Naive thymus-derived CD8-positive, alpha-beta T cell (primary cell): Measurements from ENCODE around the gene AGR3. TPM values are rescaled to one million over a fixed set of nuclear protein-coding genes. Genes with fewer than 3 reads are reported as not detected.
A peak's percentile ranks its signal among the peaks of the same experiment; 100 is the strongest.

ENCODE experiments used
- ATAC-seq, 2 donors: fragments of 150-1000 bp; cut with Tn5 transposase in 1 of 2; sonication (Bioruptor Pico), chemical (Tn5 transposase) in 1 of 2; 1 replicate in 1 of 2; 2 replicates in 1 of 2; pipeline ENCODE4 v1.10.0; 2021; ENCODE audit warnings: mild to moderate bottlenecking in 2 of 2, moderate library complexity in 2 of 2
- POLR2A ChIA-PET: fragments of 350-600 bp; sonication (Branson Sonifier 250); formaldehyde crosslinking; loops from one replicate; lab custom pipeline; 2021; ENCODE audit warnings: antibody characterized with exemption; lab: Charles Lee
- DNase-seq, 10 donors: peaks; one replicate each; pipeline versions ENCODE4 v3.0.0 to v3.0.0-alpha.2; 2020 to 2022
- H3K27ac Mint-ChIP-seq, 10 donors: one replicate each; pipeline ENCODE4 v1.8.0; 2020 to 2022; ENCODE audit warnings: mild to moderate bottlenecking in 10 of 10, mixed read lengths in 10 of 10, moderate library complexity in 4 of 10, inconsistent platforms in 1 of 10
- H3K27me3 Mint-ChIP-seq, 5 donors: one replicate each; pipeline ENCODE4 v1.8.0; 2021 to 2022; ENCODE audit warnings: mixed read lengths in 5 of 5
- H3K36me3 Mint-ChIP-seq, 3 donors: one replicate each; pipeline ENCODE4 v1.8.0; 2020 to 2022; ENCODE audit warnings: mixed read lengths in 3 of 3, mild to moderate bottlenecking in 2 of 3, inconsistent platforms in 1 of 3
- H3K4me1 Mint-ChIP-seq, 4 donors: one replicate each; pipeline ENCODE4 v1.8.0; 2021 to 2022; ENCODE audit warnings: mixed read lengths in 4 of 4
- H3K4me3 Mint-ChIP-seq, 10 donors: one replicate each; pipeline ENCODE4 v1.8.0; 2020 to 2022; ENCODE audit warnings: mild to moderate bottlenecking in 10 of 10, mixed read lengths in 10 of 10, moderate library complexity in 6 of 10, inconsistent platforms in 1 of 10
- H3K9me3 Mint-ChIP-seq, 9 donors: one replicate each; pipeline ENCODE4 v1.8.0; 2020 to 2022; ENCODE audit warnings: mixed read lengths in 9 of 9, mild to moderate bottlenecking in 3 of 9, inconsistent platforms in 1 of 9, moderate library complexity in 1 of 9
- polyA plus RNA-seq, 3 donors: library from polyadenylated mRNA; unstranded; fragments of 300-500 nt; fragmentation: Illumina TruSeq; gene quantifications; one replicate each; pipeline ENCODE4 v1.2.3, GENCODE V29; 2021
- total RNA-seq, 8 experiments: library from RNA in 2 of 8; stranded (reverse) in 2 of 8; gene quantifications; one replicate each; pipeline ENCODE4 v1.2.3 and lab custom pipeline; 2021 to 2026

The AGR3 gene
- total and polyA plus RNA-seq, 5 experiments from 2014 or later, result not detected

GRCh38 chr7:16915405-16915804 is 33.6 kb upstream of the AGR3 start:
- H3K36me3 Mint-ChIP-seq, result no peaks in the 10 kb centered on the region
- POLR2A ChIA-PET, result no interaction called here
- no peak overlapping the region for H3K4me3 Mint-ChIP-seq
- DNase-seq (no peak), ATAC-seq (no peak)
- no peaks in the 10 kb centered on the region for H3K4me1 Mint-ChIP-seq
- H3K27ac Mint-ChIP-seq, result no peak overlapping the region
- peaks cover 0 to 8% (median 2%) of the 10 kb centered on the region in 9 donors for H3K9me3 Mint-ChIP-seq
- H3K27me3 Mint-ChIP-seq, result peaks cover 0 to 8% (median 6%) of the 10 kb centered on the region in 5 donors

DNA sequence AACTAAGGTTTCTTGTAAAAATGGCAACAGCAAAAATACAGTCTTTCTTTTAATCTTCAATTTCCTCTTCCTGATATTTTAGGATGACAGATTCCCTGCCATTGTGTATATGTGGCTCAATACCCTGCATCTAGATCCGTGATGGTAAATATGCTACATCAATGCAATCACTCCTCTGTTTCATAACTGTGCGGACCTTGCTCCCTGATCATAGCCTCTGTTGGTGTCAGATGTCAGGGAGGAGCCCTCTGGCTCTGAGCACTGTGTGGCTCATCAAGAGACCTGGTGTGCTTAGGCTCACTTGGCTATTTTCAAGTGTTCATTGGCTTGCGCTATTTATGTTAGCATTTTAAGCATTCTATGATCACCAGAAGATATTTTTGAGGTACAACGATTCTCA is 33.0 kb upstream of the AGR3 start:
- Mint-ChIP-seq H3K36me3 (no peaks in the 10 kb centered on the region), H3K4me1 (no peaks in the 10 kb centered on the region), H3K27me3 (peaks cover 0 to 8% (median 6%) of the 10 kb centered on the region in 5 donors), H3K9me3 (peaks cover 0 to 8% (median 2%) of the 10 kb centered on the region in 9 donors), H3K27ac (no peak overlapping the region), H3K4me3 (no peak overlapping the region)
- ATAC-seq (no peak), DNase-seq (no peak)
- POLR2A ChIA-PET, result no interaction called here

DNA sequence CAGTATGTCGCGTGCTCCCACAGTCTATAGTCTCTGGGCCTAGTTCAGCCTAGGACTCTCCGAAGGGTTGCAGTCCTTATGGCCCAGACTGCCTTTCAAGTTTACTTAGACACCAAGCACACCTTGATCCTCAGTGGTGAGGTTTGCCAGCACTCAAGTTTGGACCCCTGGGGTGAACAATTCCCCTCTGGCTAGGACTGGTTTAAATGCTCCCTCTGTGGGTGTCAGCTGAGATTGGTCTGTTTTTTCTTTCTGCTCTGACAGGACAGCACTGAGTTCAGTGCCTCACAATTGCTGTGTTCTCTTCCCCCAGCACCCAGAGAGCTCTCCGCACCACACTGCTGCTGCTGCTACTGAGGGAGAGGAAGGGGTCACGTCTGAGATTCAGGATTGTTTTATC is 31.9 kb upstream of the AGR3 start:
- H3K27me3 Mint-ChIP-seq, result peaks cover 0 to 8% (median 7%) of the 10 kb centered on the region in 5 donors
- ATAC-seq (no peak), DNase-seq (no peak)
- no peaks in the 10 kb centered on the region for H3K36me3 Mint-ChIP-seq
- H3K4me1 Mint-ChIP-seq, result no peaks in the 10 kb centered on the region
- H3K27ac Mint-ChIP-seq, result no peak overlapping the region
- H3K9me3 Mint-ChIP-seq, result peaks cover 0 to 8% (median 2%) of the 10 kb centered on the region in 9 donors
- POLR2A ChIA-PET, result no interaction called here
- H3K4me3 Mint-ChIP-seq, result no peak overlapping the region

GRCh38 chr7:16912540-16912939 is 30.8 kb upstream of the AGR3 start:
- ATAC-seq (no peak), DNase-seq (no peak)
- no peak overlapping the region for H3K27ac Mint-ChIP-seq
- POLR2A ChIA-PET, result no interaction called here
- peaks cover 0 to 8% (median 2%) of the 10 kb centered on the region in 9 donors for H3K9me3 Mint-ChIP-seq
- peaks cover 0 to 10% (median 7%) of the 10 kb centered on the region in 5 donors for H3K27me3 Mint-ChIP-seq
- H3K4me1 Mint-ChIP-seq, result no peaks in the 10 kb centered on the region
- H3K4me3 Mint-ChIP-seq, result no peak overlapping the region
- H3K36me3 Mint-ChIP-seq, result no peaks in the 10 kb centered on the region

GRCh38 chr7:16908561-16908960 is 26.8 kb upstream of the AGR3 start:
- H3K27ac Mint-ChIP-seq, result no peak overlapping the region
- H3K36me3 Mint-ChIP-seq, result no peaks in the 10 kb centered on the region
- H3K9me3 Mint-ChIP-seq, result peaks cover 0 to 8% (median 2%) of the 10 kb centered on the region in 9 donors
- POLR2A ChIA-PET, result no interaction called here
- DNase-seq, result no peak
- no peak overlapping the region for H3K4me3 Mint-ChIP-seq
- no peak for ATAC-seq
- H3K4me1 Mint-ChIP-seq, result no peaks in the 10 kb centered on the region
- peaks cover 0 to 11% (median 5%) of the 10 kb centered on the region in 5 donors for H3K27me3 Mint-ChIP-seq

DNA sequence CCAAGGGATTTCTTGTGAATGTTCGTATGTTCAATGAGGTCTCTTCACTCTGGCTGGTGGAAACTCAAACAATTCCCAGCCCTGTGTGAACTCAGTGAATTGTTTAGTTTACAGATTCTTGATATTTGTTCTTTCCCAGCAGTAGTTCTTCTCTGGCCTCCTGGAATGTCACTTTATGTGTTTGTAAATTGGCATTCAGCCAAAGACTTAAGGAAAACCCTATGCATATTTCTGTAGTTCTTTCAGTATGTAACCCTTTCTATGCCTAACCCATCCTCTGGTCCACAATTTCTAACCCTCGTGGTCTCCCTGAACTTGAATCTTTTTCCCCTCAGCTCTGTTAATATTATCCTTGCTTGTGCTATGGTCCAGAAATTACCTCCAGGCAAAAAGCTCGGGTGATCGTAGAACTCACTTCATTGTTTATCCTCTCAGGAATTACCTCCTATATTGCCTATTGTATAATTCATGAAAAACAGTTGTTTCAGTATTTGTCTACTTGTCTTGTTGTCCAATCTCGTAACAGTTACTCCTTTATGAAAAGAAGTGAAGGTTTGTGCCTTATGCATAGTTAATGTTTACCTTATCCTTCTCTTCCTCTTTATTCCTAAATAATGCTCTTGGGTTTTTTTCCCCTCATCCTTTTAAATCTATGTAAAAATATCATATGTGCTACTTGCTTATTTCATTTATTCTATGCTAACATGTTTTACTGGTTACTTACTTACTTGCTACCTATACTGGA is 23.7 kb upstream of the AGR3 start:
- H3K9me3 Mint-ChIP-seq, result peaks cover 0 to 15% (median 2%) of the 10 kb centered on the region in 9 donors
- H3K27ac Mint-ChIP-seq, result no peak overlapping the region
- no peaks in the 10 kb centered on the region for H3K4me1 Mint-ChIP-seq
- no peak for DNase-seq
- ATAC-seq, result no peak
- no peak overlapping the region for H3K4me3 Mint-ChIP-seq
- POLR2A ChIA-PET, result no interaction called here
- H3K36me3 Mint-ChIP-seq, result no peaks in the 10 kb centered on the region
- peaks cover 0 to 3% (median 0%) of the 10 kb centered on the region in 5 donors for H3K27me3 Mint-ChIP-seq

DNA sequence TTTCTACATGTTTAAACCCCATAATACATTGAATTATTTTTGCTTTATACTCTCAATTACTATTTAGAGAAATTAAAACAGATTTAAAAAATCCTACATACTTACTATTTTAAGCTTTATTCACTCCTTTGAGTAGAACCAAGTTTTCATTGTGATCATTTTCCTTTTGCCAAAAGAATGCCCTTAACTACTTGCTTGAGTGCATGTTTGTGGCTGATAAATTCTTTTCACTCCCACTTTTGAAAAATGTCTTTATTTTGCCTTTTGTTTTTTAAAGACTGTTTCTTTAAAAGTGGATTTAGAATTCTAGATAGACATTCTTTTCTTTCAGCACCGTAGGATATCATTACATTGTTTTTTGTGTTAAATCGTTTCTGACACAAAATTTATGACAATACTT is 22.3 kb upstream of the AGR3 start:
- Mint-ChIP-seq H3K9me3 (peaks cover 0 to 15% (median 2%) of the 10 kb centered on the region in 9 donors), H3K4me1 (no peaks in the 10 kb centered on the region), H3K36me3 (no peaks in the 10 kb centered on the region), H3K27me3 (peaks cover 0 to 3% (median 0%) of the 10 kb centered on the region in 5 donors), H3K27ac (no peak overlapping the region), H3K4me3 (no peak overlapping the region)
- DNase-seq, result no peak
- ATAC-seq, result no peak
- POLR2A ChIA-PET, result no interaction called here

DNA sequence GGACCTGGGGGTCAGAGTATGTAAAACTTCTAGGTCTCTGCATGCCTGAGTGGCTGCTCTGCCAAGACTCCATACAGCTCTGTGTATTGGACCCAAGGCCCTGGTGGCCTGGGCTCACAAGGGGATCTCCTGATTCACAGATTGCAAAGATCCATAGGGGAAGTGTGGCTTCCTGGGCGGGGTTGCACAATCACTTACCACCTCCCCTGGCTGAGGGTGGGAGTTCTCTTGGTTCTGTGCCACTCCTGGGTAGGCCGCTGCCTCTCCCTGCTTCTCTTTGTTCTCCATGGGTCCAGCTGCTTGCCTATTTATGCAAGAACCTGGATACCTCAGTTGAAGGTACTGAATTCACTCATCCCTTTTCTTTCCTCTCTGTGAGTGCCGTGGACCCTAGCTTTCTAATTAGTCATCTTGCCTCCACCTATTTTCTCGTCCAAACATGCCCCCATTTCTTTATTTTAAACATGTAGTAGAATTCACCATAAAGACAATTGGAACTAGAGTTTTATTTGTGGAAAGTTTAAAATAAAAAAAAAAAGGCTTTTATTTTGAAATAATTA is 18.5 kb upstream of the AGR3 start:
- DNase-seq (no peak), ATAC-seq (no peak)
- POLR2A ChIA-PET, result no interaction called here
- peaks cover 0 to 15% (median 2%) of the 10 kb centered on the region in 9 donors for H3K9me3 Mint-ChIP-seq
- H3K4me1 Mint-ChIP-seq, result no peaks in the 10 kb centered on the region
- no peaks in the 10 kb centered on the region for H3K27me3 Mint-ChIP-seq
- no peak overlapping the region for H3K27ac Mint-ChIP-seq
- no peak overlapping the region for H3K4me3 Mint-ChIP-seq
- H3K36me3 Mint-ChIP-seq, result no peaks in the 10 kb centered on the region

DNA sequence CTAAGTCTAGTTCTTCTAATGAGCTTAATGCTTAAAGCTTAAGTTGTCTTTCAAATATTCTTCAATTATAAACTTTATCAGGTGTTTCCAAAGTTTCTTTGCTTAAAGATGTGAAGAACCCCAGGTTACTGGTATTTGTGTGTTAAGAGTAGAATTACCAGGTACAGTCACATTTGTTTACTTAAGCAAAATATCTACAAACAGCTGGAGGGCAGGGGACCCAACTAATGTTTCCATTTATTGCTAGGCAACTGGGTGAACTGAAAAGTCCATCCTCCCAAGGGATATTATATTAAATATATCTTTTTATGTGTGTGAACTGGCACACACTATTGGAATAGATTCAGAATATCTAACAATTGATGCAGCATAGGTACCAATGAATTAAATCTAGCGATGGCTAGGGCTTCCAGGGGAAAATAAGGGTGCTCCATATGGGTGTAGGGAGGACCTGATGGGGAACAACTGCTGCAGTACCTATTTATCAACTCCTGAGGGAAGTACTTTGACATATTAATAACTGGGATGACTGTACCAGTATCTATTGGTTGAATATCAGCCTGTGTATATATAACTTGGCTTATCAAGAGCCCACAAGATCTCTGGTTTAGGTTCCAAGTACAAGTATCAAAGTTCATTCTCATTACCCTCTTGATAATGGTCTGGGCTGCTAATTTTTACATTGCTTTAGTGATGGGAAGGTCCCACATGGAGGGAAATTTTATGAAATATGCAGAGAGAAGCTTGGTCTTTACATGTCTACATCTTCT is 10.3 kb upstream of the AGR3 start:
- Mint-ChIP-seq H3K27ac (no peak overlapping the region), H3K4me1 (peaks cover 0 to 7% (median 2%) of the 10 kb centered on the region in 4 donors), H3K27me3 (peaks cover 0 to 2% (median 0%) of the 10 kb centered on the region in 5 donors), H3K36me3 (no peaks in the 10 kb centered on the region), H3K4me3 (no peak overlapping the region), H3K9me3 (no peaks in the 10 kb centered on the region)
- ATAC-seq, result no peak
- POLR2A ChIA-PET, result no interaction called here
- no peak for DNase-seq

DNA sequence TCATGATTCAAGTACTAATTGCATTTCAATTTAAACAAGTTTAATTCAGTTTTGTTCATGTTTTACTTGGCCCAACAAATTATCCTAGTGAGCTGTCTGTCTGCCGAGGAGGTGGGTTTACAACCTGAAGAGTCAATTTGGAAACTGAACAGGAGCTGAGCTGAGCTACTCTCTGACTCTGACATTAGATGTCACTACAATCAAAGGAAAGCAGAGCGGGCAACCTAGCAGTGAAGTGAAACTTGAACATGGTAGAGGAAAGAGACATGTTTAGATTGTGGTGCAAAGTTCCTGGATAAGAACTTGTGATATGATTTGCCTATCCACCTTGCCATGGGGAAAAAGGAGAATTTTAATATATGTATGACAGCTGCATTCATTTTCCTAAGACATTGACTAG is 9.6 kb upstream of the AGR3 start:
- no peaks in the 10 kb centered on the region for H3K9me3 Mint-ChIP-seq
- H3K4me1 Mint-ChIP-seq, result peaks cover 0 to 7% (median 2%) of the 10 kb centered on the region in 4 donors
- no peak overlapping the region for H3K27ac Mint-ChIP-seq
- ATAC-seq (peak; percentile 58 to 69), DNase-seq (peak in 5 of 10 donors; percentile 8 to 39 (median 20))
- H3K4me3 Mint-ChIP-seq, result no peak overlapping the region
- POLR2A ChIA-PET, result no interaction called here
- H3K27me3 Mint-ChIP-seq, result peaks cover 0 to 4% (median 0%) of the 10 kb centered on the region in 5 donors
- H3K36me3 Mint-ChIP-seq, result no peaks in the 10 kb centered on the region

GRCh38 chr7:16889851-16890415 is 8.2 kb upstream of the AGR3 start:
- no peaks in the 10 kb centered on the region for H3K9me3 Mint-ChIP-seq
- POLR2A ChIA-PET, result no interaction called here
- ATAC-seq (no peak), DNase-seq (no peak)
- no peak overlapping the region for H3K27ac Mint-ChIP-seq
- H3K27me3 Mint-ChIP-seq, result peaks cover 0 to 4% (median 0%) of the 10 kb centered on the region in 5 donors
- H3K36me3 Mint-ChIP-seq, result no peaks in the 10 kb centered on the region
- H3K4me1 Mint-ChIP-seq, result peaks cover 0 to 7% (median 2%) of the 10 kb centered on the region in 4 donors
- H3K4me3 Mint-ChIP-seq, result no peak overlapping the region

DNA sequence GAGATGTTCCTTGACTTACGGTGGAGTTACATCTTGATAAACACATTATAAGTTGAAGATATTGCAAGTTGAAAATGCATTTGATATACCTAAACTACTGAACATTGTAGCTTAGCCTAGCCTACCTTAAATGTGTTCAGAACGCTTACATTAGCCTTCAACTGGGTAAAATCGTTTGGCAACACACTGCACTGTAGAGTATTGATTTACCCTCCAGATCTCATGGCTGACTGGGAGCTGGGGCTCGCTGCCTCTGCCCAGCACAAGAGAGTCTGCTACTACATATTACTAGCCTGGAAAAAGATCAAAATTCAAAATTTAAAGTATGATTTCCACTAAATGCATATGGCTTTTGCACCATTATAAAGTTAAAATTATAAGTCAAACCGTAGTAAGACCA is 7.5 kb upstream of the AGR3 start:
- no peak for DNase-seq
- Mint-ChIP-seq H3K27me3 (peaks cover 0 to 4% (median 0%) of the 10 kb centered on the region in 5 donors), H3K27ac (no peak overlapping the region), H3K4me3 (no peak overlapping the region), H3K9me3 (no peaks in the 10 kb centered on the region), H3K4me1 (peaks cover 0 to 7% (median 2%) of the 10 kb centered on the region in 4 donors), H3K36me3 (no peaks in the 10 kb centered on the region)
- POLR2A ChIA-PET, result no interaction called here
- ATAC-seq, result no peak

- H3K9me3 Mint-ChIP-seq, result no peaks in the 10 kb centered on the region
- H3K27me3 Mint-ChIP-seq, result peaks cover 0 to 6% (median 0%) of the 10 kb centered on the region in 5 donors
- H3K4me3 Mint-ChIP-seq, result no peak overlapping the region
- POLR2A ChIA-PET, result no interaction called here
- H3K36me3 Mint-ChIP-seq, result no peaks in the 10 kb centered on the region
- DNase-seq (no peak), ATAC-seq (no peak)
- H3K4me1 Mint-ChIP-seq, result no peaks in the 10 kb centered on the region
- H3K27ac Mint-ChIP-seq, result no peak overlapping the region
Measured at GRCh38 chr7:16883918-16884317, 2.1 kb upstream of the AGR3 start.
